ENCODE data around the gene ZFC3H1.

Gene ZFC3H1, protein sequence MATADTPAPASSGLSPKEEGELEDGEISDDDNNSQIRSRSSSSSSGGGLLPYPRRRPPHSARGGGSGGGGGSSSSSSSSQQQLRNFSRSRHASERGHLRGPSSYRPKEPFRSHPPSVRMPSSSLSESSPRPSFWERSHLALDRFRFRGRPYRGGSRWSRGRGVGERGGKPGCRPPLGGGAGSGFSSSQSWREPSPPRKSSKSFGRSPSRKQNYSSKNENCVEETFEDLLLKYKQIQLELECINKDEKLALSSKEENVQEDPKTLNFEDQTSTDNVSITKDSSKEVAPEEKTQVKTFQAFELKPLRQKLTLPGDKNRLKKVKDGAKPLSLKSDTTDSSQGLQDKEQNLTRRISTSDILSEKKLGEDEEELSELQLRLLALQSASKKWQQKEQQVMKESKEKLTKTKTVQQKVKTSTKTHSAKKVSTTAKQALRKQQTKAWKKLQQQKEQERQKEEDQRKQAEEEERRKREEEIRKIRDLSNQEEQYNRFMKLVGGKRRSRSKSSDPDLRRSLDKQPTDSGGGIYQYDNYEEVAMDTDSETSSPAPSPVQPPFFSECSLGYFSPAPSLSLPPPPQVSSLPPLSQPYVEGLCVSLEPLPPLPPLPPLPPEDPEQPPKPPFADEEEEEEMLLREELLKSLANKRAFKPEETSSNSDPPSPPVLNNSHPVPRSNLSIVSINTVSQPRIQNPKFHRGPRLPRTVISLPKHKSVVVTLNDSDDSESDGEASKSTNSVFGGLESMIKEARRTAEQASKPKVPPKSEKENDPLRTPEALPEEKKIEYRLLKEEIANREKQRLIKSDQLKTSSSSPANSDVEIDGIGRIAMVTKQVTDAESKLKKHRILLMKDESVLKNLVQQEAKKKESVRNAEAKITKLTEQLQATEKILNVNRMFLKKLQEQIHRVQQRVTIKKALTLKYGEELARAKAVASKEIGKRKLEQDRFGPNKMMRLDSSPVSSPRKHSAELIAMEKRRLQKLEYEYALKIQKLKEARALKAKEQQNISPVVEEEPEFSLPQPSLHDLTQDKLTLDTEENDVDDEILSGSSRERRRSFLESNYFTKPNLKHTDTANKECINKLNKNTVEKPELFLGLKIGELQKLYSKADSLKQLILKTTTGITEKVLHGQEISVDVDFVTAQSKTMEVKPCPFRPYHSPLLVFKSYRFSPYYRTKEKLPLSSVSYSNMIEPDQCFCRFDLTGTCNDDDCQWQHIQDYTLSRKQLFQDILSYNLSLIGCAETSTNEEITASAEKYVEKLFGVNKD (N-terminal part only)

GRCh38 chr12:71663561-71664410 lies at the start of gene ZFC3H1, which contains the start of gene THAP2:
ZFC3H1 (minus strand) TSS chr12:71663848; CDS start chr12:71663610, 238 bp downstream.
THAP2 (plus strand) TSS chr12:71664301; CDS start chr12:71664510, 209 bp downstream.
- H3K4me3 ChIP-seq (replicated peaks; ENCODE audit: low read depth, low read length): peak within 1 kb of the TSS; percentile 93
- DNase-seq (ENCODE audit: low read depth): peak; percentile 100
- TF ChIP-seq CTCF (IDR thresholded peaks at IDR 0.05; ENCODE audit: low read length, missing control alignments): peak; percentile 36

DNA sequence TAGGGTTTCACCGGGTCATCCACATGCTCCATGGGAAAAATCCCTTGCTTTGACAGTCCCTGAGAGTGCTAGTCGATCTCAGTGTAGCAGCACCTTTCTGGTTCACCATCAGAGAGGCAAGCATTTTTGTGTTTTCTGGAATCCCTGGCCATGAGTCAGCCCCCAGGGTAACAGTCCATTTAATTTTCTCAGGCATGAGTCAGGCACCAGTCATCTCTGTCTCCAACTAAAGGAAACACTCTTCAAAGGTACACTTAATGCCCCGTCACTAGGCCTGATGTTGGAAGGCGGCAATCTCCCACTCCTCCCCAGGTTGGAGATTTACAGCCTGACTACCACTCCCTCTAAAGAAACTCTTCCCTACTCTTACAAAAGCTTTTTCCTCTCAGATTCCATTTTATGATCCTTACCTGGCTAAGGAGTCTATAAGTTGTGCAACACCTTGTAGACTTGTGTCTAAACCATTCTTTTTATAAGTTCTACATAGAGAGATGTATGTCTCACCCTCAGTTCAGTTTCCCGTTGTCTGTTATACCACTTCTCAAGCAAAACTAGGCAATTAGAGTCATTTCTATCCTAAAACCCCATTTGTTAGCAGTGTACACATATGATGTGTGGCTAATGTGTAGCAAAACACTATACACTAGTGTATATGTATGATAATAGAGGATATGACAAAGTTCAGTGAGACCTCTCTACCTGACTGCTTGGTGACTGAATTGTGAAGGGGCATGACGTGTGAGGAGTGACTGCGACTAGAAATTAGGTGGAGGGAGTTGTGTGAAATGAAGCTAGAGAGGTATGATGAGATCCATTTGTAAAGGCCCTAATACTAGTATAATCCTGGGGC lies 46.9 kb upstream of the ZFC3H1 start:
- H3K4me3 ChIP-seq (replicated peaks; ENCODE audit: low read depth, low read length): no peak overlapping the region
- peak; percentile 76 for DNase-seq (ENCODE audit: low read depth)

GRCh38 chr12:71708658-71709057 lies 45.0 kb upstream of the ZFC3H1 start:
- no peak for TF ChIP-seq CTCF (IDR thresholded peaks at IDR 0.05; ENCODE audit: low read length, missing control alignments)
- H3K4me3 ChIP-seq (replicated peaks; ENCODE audit: low read depth, low read length): no peak overlapping the region
- DNase-seq (ENCODE audit: low read depth): no peak

More for the DNA sequence above, 46.9 kb upstream of the ZFC3H1 start:
- TF ChIP-seq CTCF (IDR thresholded peaks at IDR 0.05; ENCODE audit: low read length, missing control alignments): no peak

GRCh38 chr12:71704920-71705319 lies 41.3 kb upstream of the ZFC3H1 start:
- no peak overlapping the region for H3K4me3 ChIP-seq (replicated peaks; ENCODE audit: low read depth, low read length)
- DNase-seq (ENCODE audit: low read depth): no peak
- no peak for TF ChIP-seq CTCF (IDR thresholded peaks at IDR 0.05; ENCODE audit: low read length, missing control alignments)

DNA sequence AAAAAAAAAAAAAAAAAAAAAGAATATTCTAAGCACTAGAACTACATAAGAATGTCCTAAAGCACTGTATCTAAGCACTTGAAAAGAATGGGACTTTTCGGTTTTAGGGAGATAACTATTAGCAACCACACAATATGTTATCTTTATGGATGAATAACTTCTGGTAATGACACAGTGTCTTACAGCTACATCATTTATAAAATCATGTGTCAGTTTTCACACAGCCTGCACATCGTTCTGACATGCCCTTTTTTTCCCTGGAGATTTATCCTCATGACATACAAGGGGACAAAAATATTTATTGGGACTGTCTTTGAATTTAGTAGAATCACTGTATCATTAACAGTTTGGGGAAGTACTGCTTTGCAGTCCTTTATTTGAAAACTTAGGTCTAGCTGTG lies 39.6 kb upstream of the ZFC3H1 start:
- H3K4me3 ChIP-seq (replicated peaks; ENCODE audit: low read depth, low read length): no peak overlapping the region
- no peak for DNase-seq (ENCODE audit: low read depth)
- TF ChIP-seq CTCF (IDR thresholded peaks at IDR 0.05; ENCODE audit: low read length, missing control alignments): no peak
